OCI-LY3 (cell line): ENCODE results near the gene ETV7.
"Not testable (repeated sequence)": the region's sequence is repeated elsewhere in the genome, so short reads cannot be mapped to it uniquely, and the experiment has no call there.

ENCODE experiments used
- H2AFZ ChIP-seq: fragments of 200-600, 300-600 bp; shearing (Covaris generic); 2 replicates; pipeline ENCODE4 v1.6.0; 2014; ENCODE audit warnings: antibody characterized with exemption, low read depth, low read length
- H3K27ac ChIP-seq: fragments of 200-600, 300-600 bp; sonication (generic); 2 replicates; pipeline ENCODE4 v1.5.1; 2014; ENCODE audit warnings: mild to moderate bottlenecking, low read length, moderate library complexity, mixed read lengths
- H3K27me3 ChIP-seq: fragments of 200-600, 300-600 bp; sonication (generic); 2 replicates; pipeline ENCODE4 v1.6.1; 2014; ENCODE audit warnings: low read depth, low read length, mixed read lengths
- H3K36me3 ChIP-seq: fragments of 200-600, 300-600 bp; sonication (generic); replicated peaks from 2 replicates; pipeline ENCODE3; 2014; ENCODE audit warnings: low read depth, low read length, mixed read lengths
- H3K4me1 ChIP-seq: fragments of 300-600, 200-600 bp; sonication (generic); 2 replicates; pipeline ENCODE4 v1.6.1; 2014; ENCODE audit warnings: low read length, mixed read lengths
- H3K4me2 ChIP-seq: fragments of 200-600, 300-600 bp; sonication (generic); 2 replicates; pipeline ENCODE4 v1.6.1; 2014; ENCODE audit warnings: low read length, mixed read lengths
- H3K4me3 ChIP-seq: fragments of 300-600, 200-600 bp; sonication (generic); 2 replicates; pipeline ENCODE4 v1.5.1; 2014; ENCODE audit warnings: antibody characterized with exemption, mild to moderate bottlenecking, low read length, moderate library complexity
- H3K79me2 ChIP-seq: fragments of 300-600, 200-600 bp; shearing (Covaris generic); 2 replicates; pipeline ENCODE4 v1.6.1; 2014; ENCODE audit warnings: mild to moderate bottlenecking, low read length, mixed read lengths
- H3K9ac ChIP-seq: fragments of 300-600, 200-600 bp; shearing (Covaris generic); 2 replicates; pipeline ENCODE4 v1.6.0; 2014; ENCODE audit warnings: mild to moderate bottlenecking, low read length, moderate library complexity
- H3K9me3 ChIP-seq: fragments of 200-600, 300-600 bp; shearing (Covaris generic); 2 replicates; pipeline ENCODE4 v1.6.1; 2014; ENCODE audit warnings: low read length, mixed read lengths; ENCODE audit not compliant: insufficient read depth
- H4K20me1 ChIP-seq: fragments of 200-600, 300-600 bp; sonication (generic); 2 replicates; pipeline ENCODE4 v1.6.1; 2016; ENCODE audit warnings: low read length, mixed read lengths; ENCODE audit not compliant: insufficient read depth
- CTCF ChIP-seq: fragments of 200-600, 300-600 bp; sonication (generic); IDR thresholded peaks from 2 replicates; pipeline ENCODE4 v1.5.1; 2014; ENCODE audit warnings: antibody characterized with exemption, low read length, low read depth
- EZH2phosphoT487 ChIP-seq: fragments of 200-600 bp; shearing (Covaris generic); IDR thresholded peaks from 2 replicates; pipeline ENCODE4 v1.6.1; 2018; ENCODE audit warnings: antibody characterized with exemption, mixed run types, low read depth

ETV7 gene

GRCh38 chr6:36364669-36365479 lies 22.6 kb downstream of the ETV7 start:
- Histone ChIP-seq H3K4me2 (peak overlapping the region; percentile 72), H3K4me3 (peak overlapping the region; percentile 42), H3K27ac (peak overlapping the region; percentile 45), H2AFZ (peak overlapping the region; percentile 48; the same call in 1 of the 2 replicates), H3K4me1 (peaks cover 37% of the 10 kb centered on the region), H4K20me1 (no peaks in the 10 kb centered on the region), H3K9ac (peak overlapping the region; percentile 36), H3K36me3 (no peaks in the 10 kb centered on the region), H3K79me2 (no peaks in the 10 kb centered on the region), H3K27me3 (no peaks in the 10 kb centered on the region), H3K9me3 (no peaks in the 10 kb centered on the region)
- TF ChIP-seq CTCF: no peak
- TF ChIP-seq EZH2phosphoT487: no peak

- H3K27me3 ChIP-seq, H3K4me3 ChIP-seq, H2AFZ ChIP-seq, H3K27ac ChIP-seq, H3K9ac ChIP-seq, H3K36me3 ChIP-seq, H4K20me1 ChIP-seq, H3K9me3 ChIP-seq, H3K79me2 ChIP-seq: not testable (repeated sequence)
- Histone ChIP-seq H3K4me1 (peaks cover 37% of the 10 kb centered on the region), H3K4me2 (peak overlapping the region; percentile 72; the same call in 1 of the 2 replicates)
These were observed 23.3 kb downstream of the ETV7 start for GRCh38 chr6:36364061-36364635.

GRCh38 chr6:36363371-36363752 lies 24.1 kb downstream of the ETV7 start:
- not testable (repeated sequence) for H3K9ac ChIP-seq, H2AFZ ChIP-seq, H3K27me3 ChIP-seq, H3K36me3 ChIP-seq, H3K9me3 ChIP-seq, H3K4me3 ChIP-seq, H3K4me2 ChIP-seq, H3K27ac ChIP-seq, H3K79me2 ChIP-seq, H4K20me1 ChIP-seq
- peaks cover 44% of the 10 kb centered on the region for H3K4me1 ChIP-seq

GRCh38 chr6:36362551-36363370 lies 24.7 kb downstream of the ETV7 start:
- Histone ChIP-seq H3K4me2 (no peak overlapping the region), H3K9ac (no peak overlapping the region), H3K27me3 (no peaks in the 10 kb centered on the region), H3K4me1 (peaks cover 45% of the 10 kb centered on the region), H3K27ac (no peak overlapping the region), H4K20me1 (no peaks in the 10 kb centered on the region), H3K9me3 (no peaks in the 10 kb centered on the region), H3K4me3 (no peak overlapping the region), H3K36me3 (no peaks in the 10 kb centered on the region), H2AFZ (no peak overlapping the region), H3K79me2 (no peaks in the 10 kb centered on the region)
- no peak for TF ChIP-seq CTCF
- TF ChIP-seq EZH2phosphoT487: no peak

GRCh38 chr6:36361071-36361470 lies 26.4 kb downstream of the ETV7 start:
- Histone ChIP-seq H3K4me2 (peak overlapping the region; percentile 60), H3K27ac (no peak overlapping the region)

More at GRCh38 chr6:36361071-36361470, 26.4 kb downstream of the ETV7 start:
- 0 out of 2 replicates have a peak overlapping the region, but pooled peaks have one; percentile 76 for H2AFZ ChIP-seq
- no peak overlapping the region for H3K4me3 ChIP-seq
- H4K20me1 ChIP-seq: no peaks in the 10 kb centered on the region
- peaks cover 32% of the 10 kb centered on the region for H3K4me1 ChIP-seq
- H3K79me2 ChIP-seq: no peaks in the 10 kb centered on the region
- no peaks in the 10 kb centered on the region for H3K27me3 ChIP-seq
- no peak overlapping the region for H3K9ac ChIP-seq
- no peaks in the 10 kb centered on the region for H3K9me3 ChIP-seq
- no peak for TF ChIP-seq EZH2phosphoT487
- no peak for TF ChIP-seq CTCF
- H3K36me3 ChIP-seq: no peaks in the 10 kb centered on the region
